Measurements from ENCODE around the gene CTIF. TPM values are rescaled to one million over a fixed set of nuclear protein-coding genes. Genes with fewer than 3 reads are reported as not detected.

Gene CTIF
- total RNA-seq, 1 donor from 2014 or later, result 137 TPM

GRCh38 chr18:48632676-48633257 is 93.9 kb downstream of the CTIF start:
- H3K27ac Mint-ChIP-seq (ENCODE audit: unreplicated experiment), result no peak overlapping the region
- H3K4me3 Mint-ChIP-seq (ENCODE audit: unreplicated experiment), result no peak overlapping the region
- no peaks in the 10 kb centered on the region for H3K9me3 Mint-ChIP-seq (ENCODE audit: unreplicated experiment)
- H3K27me3 Mint-ChIP-seq (ENCODE audit: unreplicated experiment), result no peaks in the 10 kb centered on the region
- peaks cover 11% of the 10 kb centered on the region for H3K4me1 Mint-ChIP-seq (ENCODE audit: low read depth, unreplicated experiment)
- no peaks in the 10 kb centered on the region for H3K36me3 Mint-ChIP-seq (ENCODE audit: unreplicated experiment)
- peak; percentile 2 for DNase-seq
- no peak for TF ChIP-seq CTCF (IDR thresholded peaks at IDR 0.05; ENCODE audit: partially characterized antibody, unreplicated experiment)

GRCh38 chr18:48634491-48634890 is 95.7 kb downstream of the CTIF start:
- Mint-ChIP-seq H3K27me3 (ENCODE audit: unreplicated experiment) (peaks cover 4% of the 10 kb centered on the region), H3K4me1 (ENCODE audit: low read depth, unreplicated experiment) (peaks cover 11% of the 10 kb centered on the region)

GRCh38 chr18:48634975-48635374 is 96.1 kb downstream of the CTIF start:
- Mint-ChIP-seq H3K27me3 (ENCODE audit: unreplicated experiment) (peaks cover 4% of the 10 kb centered on the region), H3K27ac (ENCODE audit: unreplicated experiment) (no peak overlapping the region), H3K36me3 (ENCODE audit: unreplicated experiment) (no peaks in the 10 kb centered on the region), H3K9me3 (ENCODE audit: unreplicated experiment) (peaks cover 4% of the 10 kb centered on the region), H3K4me3 (ENCODE audit: unreplicated experiment) (no peak overlapping the region), H3K4me1 (ENCODE audit: low read depth, unreplicated experiment) (peaks cover 7% of the 10 kb centered on the region)
- TF ChIP-seq CTCF (IDR thresholded peaks at IDR 0.05; ENCODE audit: partially characterized antibody, unreplicated experiment), result no peak
- DNase-seq, result no peak

More at GRCh38 chr18:48634491-48634890, 95.7 kb downstream of the CTIF start:
- Mint-ChIP-seq H3K27ac (ENCODE audit: unreplicated experiment) (no peak overlapping the region), H3K9me3 (ENCODE audit: unreplicated experiment) (peaks cover 4% of the 10 kb centered on the region), H3K4me3 (ENCODE audit: unreplicated experiment) (no peak overlapping the region), H3K36me3 (ENCODE audit: unreplicated experiment) (no peaks in the 10 kb centered on the region)
- TF ChIP-seq CTCF (IDR thresholded peaks at IDR 0.05; ENCODE audit: partially characterized antibody, unreplicated experiment), result no peak
- DNase-seq, result peak; percentile 4

- peak; percentile 13 for DNase-seq
- H3K4me1 Mint-ChIP-seq (ENCODE audit: low read depth, unreplicated experiment), result peaks cover 3% of the 10 kb centered on the region
- no peak overlapping the region for H3K27ac Mint-ChIP-seq (ENCODE audit: unreplicated experiment)
- no peak overlapping the region for H3K4me3 Mint-ChIP-seq (ENCODE audit: unreplicated experiment)
- H3K27me3 Mint-ChIP-seq (ENCODE audit: unreplicated experiment), result peaks cover 4% of the 10 kb centered on the region
- H3K9me3 Mint-ChIP-seq (ENCODE audit: unreplicated experiment), result peaks cover 4% of the 10 kb centered on the region
- H3K36me3 Mint-ChIP-seq (ENCODE audit: unreplicated experiment), result no peaks in the 10 kb centered on the region
- TF ChIP-seq CTCF (IDR thresholded peaks at IDR 0.05; ENCODE audit: partially characterized antibody, unreplicated experiment), result no peak
These were observed 97.0 kb downstream of the CTIF start for GRCh38 chr18:48635806-48636205.

GRCh38 chr18:48636436-48636835 is 97.6 kb downstream of the CTIF start:
- H3K9me3 Mint-ChIP-seq (ENCODE audit: unreplicated experiment), result peaks cover 4% of the 10 kb centered on the region
- TF ChIP-seq CTCF (IDR thresholded peaks at IDR 0.05; ENCODE audit: partially characterized antibody, unreplicated experiment), result no peak
- H3K36me3 Mint-ChIP-seq (ENCODE audit: unreplicated experiment), result no peaks in the 10 kb centered on the region
- H3K4me1 Mint-ChIP-seq (ENCODE audit: low read depth, unreplicated experiment), result peaks cover 2% of the 10 kb centered on the region
- H3K27me3 Mint-ChIP-seq (ENCODE audit: unreplicated experiment), result peaks cover 4% of the 10 kb centered on the region
- H3K4me3 Mint-ChIP-seq (ENCODE audit: unreplicated experiment), result no peak overlapping the region
- H3K27ac Mint-ChIP-seq (ENCODE audit: unreplicated experiment), result no peak overlapping the region
- peak; percentile 3 for DNase-seq
